Skin of body (tissue), 2 donors: Measurements from ENCODE around the gene XRN2. TPM values are rescaled to one million over a fixed set of nuclear protein-coding genes. Genes with fewer than 3 reads are reported as not detected.
"Not testable (repeated sequence)": the region's sequence is repeated elsewhere in the genome, so short reads cannot be mapped to it uniquely, and the experiment has no call there.

Experiments used
- DNase-seq: peaks from one replicate; lab custom pipeline; 2025; lab: John Stamatoyannopoulos, UW
- total RNA-seq: library from RNA; depleted of rRNA; stranded (reverse); fragments of >200 nt; gene quantifications from one replicate; pipeline ENCODE4 v1.2.3, GENCODE V29; 2014

XRN2 gene
- total RNA-seq, 1 donor from 2014 or later = 45.4 TPM

DNA sequence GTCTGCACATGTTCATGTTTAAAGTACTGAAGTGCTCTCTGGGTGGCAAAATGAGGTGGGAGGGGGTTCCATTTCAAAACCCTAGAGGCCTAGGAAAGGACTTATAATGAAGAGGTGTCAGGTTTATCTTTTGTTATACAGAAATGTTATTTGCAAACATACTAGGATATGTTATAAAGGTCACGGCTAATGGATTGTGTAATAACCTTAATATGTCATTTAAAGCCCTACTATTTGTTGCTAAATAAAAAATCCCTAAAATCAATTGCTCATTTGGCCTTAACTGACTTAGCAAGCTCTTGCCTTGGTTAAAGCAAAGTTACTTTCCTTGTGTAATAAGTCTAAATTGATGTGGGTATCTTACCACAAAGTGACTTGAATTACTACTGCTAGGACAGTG lies 85.4 kb downstream of the XRN2 start:
- DNase-seq = no peak

DNA sequence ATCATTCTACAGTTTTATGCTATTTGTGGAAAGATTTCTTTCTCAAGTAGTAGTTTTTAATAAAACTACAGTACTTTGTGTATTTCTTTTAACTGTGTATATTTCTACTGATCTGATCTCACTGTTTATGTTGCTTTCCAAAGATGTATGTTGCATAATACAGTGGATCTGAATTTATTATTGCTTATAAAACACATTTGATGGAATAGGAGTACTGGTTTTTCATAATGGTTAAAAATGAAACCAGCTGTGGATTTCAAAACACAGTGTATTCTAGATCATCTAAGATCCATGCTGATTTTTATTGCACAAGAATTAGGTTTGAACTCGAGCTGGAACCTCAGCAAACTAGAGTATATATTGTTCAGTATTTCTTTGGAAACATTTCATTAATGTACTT lies 86.2 kb downstream of the XRN2 start:
- no peak for DNase-seq

DNA sequence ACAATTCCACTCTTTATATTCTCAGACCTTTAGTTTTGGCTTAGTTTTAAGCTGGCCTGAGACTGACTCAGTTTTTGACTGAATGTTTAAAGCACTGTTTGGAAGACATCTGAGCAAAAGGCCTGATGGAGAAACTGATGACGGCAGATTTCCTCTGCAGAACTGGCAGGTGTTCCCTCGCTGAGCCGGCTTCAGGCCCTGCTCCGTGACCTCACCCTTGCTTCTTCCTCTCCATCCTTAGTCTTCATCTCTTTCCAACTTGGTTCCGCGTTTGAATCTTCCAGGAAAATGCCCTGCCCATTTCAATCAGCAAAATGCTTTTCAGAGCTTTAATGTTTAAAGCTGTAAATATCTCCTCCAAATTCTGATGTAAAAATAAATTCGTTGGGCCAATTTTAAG lies 87.6 kb downstream of the XRN2 start:
- no peak for DNase-seq

DNA sequence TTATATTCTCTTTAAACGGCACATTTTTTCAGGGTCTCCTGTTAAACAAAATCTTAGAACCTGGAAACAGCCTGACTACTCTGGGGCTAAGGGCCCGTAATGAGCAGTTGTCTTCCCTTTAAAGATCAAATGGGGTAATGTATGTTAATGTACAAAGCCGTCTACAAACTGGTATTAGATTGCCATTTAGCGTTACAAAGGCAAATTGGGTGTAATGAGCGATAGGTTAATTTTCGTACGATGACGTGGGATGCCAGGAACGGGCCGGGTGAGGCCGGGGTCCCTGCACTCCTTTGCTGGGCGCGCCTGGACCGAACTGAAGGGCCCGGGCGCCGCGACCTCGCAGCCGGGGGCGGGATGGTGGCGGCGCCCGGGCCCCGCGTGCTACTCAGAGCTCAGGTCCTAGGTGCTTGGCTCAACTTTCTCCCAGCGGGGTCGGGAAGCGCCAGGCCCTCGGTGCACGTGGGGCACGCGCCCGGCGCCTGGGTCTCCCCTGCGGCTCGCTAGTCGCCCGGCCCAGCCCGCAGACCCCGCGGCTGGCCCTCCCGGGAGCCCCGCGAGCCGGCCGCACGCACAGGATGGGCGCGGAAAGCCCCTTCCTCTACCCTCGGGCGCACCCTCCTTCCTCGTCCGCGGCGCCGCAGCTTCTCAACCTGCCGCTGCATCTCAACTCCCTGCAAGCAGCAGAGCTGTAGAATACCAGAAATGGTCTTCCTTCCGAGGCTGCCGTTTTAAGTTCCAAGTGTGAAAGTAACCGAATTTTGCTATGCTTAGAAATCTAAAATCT lies 88.2 kb downstream of the XRN2 start:
- DNase-seq = no peak

DNA sequence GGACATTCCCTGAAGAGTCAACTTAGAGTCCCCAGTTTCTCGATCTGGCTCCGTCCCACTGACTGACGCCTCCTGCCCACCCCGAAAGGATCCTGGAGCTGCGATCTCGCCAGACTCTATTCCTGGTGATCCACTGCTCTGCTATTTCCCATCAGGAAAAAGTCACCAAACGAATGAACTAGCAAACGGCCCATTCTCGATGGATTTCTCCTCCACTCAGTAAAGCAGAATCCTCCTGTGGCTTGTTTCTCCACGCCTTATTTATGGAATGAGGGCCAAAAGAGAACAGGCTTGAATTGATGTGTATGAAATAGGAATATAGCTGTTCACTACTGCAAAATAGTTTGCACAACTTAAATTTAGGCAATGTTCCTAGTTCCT lies 88.8 kb downstream of the XRN2 start:
- DNase-seq = no peak

DNA sequence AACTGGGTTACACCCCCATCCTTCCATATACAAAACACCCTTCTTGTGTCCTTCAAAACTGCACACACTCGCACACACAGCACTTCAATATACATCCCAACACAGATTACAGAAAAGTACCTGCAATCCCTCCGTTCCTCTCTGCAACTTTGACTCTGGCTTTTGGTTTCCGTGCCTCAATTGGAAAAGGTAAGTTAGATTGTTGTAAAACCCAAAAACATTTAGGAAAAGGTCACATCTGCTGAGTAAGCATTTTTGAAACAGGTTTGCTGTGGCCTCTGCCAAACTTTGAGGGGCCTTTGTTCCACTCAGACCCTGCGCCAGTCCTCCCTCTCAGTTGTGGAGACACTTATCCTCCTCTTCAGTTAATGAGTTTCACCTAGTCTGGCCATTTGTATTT lies 90.0 kb downstream of the XRN2 start:
- DNase-seq = no peak

DNA sequence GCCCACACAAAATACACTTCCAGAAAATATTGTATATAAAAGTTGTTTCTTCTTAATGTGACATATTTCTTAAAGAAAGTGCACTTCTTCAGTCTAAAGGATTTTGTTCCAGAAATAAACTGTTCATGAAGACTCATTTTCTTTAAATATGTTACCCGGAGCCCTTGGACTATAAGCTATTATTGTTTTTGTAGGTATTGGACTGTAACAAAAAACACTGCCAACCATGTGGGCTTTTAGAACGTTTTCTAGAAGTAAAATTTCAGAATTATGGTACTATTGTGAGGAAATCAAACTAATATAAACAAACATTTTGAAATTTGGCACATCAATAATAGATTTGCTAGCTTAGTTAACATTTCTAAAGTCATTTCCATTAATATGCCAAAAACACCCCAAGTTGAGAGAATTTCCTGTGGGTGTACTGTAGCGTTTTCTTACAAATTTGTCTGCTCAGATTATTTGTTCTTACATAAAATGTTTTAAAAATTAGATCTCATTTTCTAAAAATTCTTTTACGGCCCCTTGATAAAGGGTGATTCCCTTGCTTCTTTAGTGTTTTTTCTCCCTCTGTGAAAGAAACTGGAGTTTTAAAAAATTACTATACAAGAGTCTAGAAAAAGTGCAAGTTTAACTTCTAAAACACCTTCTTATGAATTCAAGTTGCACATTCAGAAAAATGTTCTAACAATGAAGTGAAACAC lies 90.8 kb downstream of the XRN2 start:
- no peak for DNase-seq

DNA sequence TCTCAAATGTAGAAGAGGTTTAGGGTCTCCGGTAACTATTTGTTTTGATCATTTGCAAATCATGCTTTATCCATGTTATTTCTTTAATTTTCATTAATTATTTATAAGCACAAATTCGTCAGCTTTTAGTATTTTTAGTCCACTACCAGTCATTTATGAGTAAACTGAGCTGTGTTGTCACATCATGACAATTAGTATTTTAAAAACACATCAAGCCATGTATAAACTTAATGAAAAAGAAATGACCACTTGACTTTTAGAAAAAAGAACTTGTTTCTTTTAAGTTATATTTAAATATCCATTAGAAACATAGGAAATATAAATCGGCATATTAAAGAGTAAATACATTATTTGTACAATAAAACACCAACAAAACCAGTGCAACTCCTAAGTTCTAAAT lies 91.4 kb downstream of the XRN2 start:
- DNase-seq = no peak

DNA sequence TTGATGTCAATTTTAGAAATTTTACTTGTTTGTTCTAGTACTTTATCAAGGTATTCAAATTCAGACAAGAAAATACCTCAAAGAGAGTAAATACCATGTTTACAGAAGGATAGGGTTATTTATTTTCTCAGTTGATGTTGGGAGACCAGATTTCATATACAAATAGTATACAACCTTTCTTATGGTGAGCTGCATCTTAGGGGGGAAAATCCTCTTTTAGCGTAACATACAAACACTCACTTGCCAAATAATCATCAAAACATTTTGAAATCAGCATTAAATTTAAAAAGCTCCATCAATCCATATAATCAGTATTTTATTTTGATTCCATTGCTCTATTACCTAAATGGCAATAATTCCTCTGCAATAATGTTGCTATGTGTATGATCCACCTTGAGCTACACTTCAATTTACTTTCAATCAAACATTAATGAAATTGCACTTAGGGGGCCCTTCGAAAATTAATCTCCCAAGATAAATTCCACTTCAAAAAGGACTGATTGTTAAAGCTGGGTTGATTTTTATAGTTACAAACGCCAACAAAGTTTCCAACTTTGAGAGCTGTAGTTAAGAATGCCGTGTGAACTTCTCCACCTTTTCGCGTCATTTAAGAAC lies 92.0 kb downstream of the XRN2 start:
- DNase-seq = no peak

DNA sequence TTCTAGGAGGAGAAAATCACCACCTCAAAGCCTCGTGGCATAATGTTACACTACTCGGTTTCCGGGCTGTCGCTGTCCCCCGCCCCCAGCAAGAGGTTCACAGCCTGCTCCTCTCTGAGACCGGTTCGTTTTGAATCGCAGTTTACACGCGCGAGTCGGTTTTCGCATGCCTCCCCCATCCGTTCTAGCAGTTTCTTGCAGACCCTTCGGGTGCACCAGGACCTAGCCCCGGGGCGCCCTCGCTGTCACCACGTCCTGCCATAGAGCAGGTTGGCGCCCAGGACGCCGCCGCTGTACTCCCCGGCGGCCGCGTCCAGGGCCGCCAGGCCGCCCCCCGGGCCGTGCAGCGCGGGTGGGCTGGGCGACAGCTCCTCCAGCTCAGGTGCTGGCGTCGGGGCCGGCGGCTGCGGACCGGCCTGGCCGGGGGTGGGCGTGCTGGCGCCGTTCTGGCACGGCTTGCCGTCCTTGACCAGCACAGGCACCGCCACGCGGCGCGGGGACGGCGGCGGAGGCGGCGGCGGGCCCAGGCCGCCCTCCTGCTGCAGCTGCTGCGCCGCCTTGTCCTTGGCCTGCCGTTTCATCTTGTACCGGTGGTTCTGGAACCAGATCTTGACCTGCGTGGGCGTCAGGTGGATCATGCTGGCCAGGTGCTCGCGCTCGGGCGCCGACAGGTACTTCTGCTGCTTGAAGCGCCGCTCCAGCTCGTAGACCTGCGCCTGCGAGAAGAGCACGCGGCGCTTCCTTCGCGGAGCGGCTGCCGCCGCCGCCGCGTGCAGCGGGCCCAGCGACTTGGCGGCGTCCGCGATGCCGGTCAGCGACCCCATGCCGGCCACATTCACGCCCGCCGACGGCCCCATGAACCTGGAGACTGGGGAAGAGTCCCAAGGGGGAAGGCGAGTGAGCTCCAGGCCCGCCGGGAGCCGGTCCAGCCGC lies 92.8 kb downstream of the XRN2 start:
- DNase-seq = no peak

DNA sequence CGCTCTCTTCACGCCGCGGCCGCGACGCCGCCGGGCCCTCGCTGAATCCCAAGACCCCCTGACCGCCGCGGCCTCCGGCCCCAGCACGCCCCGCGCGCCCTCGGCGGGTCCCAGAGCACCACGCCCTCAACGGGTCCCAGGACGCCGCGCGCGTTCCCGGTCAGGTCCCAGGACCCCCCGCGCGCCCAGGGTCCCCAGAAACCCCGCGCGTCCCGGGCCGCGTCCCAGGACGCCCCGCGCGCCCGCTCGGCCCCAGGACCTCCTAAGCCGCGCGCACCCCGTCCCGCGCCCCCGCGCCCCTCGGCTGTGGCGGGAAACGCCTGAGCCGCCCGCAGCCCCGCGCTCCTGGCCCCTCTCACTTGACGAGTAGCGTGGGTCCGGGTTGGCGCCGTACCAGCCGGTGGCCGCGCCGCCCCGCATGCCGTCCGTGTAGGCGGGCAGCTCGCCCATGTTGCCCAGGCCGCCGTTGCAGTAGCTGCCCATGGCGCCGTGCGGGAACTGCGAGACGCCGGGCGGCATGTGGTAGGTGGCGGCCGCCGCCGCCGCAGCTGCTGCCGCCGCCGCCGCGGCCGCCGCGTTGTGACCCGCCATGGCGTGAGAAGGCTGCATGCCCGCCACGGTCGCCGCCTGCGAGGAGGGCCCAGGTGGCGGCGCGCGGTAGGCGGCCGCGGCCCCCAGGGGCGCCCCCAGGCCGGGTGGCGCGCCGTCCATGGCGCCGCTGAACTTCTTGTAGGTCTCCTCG lies 93.6 kb downstream of the XRN2 start:
- DNase-seq = no peak

DNA sequence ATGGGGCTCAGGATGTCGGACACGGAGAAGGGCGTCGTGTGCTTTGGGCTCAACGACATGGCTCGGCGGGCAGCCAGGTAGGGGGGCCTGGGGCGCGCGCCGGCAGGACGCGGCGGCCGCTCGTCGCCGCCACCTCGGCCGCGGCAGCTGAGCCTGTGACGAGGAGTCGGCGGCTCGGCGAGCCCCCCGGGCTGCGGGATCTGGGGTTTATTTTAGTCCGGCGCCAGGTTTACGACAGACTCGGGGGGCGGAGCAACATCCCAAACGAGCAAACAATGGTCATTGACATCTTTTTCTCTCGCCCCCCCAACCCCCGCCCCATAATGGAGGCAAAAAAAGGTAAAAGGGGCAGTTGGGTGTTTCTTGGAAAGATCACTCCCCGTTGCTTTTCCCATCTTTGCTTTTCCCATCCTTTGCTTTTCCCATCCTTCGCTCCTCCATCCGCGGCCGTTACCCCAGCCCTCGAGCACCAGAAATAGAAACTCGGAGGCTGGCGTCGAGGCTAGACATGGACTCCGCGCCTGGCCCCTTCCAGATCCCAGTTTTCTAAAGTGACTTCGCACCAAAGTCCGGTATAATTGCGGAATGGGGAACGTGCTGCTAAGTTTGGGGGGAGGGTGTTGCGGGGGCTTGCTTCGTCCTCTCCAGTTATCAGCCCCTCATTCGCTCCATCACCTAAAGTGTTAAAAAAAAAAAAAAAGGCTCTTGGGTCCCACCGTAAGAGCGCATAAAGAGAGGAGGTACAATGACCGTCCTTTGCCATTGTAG lies 94.4 kb downstream of the XRN2 start, which contains the start of gene NKX2-4:
Gene NKX2-4 (minus strand): TSS at position 186 of the 768 bp plus-strand sequence. CDS start 127 bp downstream, at position 59.
- DNase-seq = no peak

DNA sequence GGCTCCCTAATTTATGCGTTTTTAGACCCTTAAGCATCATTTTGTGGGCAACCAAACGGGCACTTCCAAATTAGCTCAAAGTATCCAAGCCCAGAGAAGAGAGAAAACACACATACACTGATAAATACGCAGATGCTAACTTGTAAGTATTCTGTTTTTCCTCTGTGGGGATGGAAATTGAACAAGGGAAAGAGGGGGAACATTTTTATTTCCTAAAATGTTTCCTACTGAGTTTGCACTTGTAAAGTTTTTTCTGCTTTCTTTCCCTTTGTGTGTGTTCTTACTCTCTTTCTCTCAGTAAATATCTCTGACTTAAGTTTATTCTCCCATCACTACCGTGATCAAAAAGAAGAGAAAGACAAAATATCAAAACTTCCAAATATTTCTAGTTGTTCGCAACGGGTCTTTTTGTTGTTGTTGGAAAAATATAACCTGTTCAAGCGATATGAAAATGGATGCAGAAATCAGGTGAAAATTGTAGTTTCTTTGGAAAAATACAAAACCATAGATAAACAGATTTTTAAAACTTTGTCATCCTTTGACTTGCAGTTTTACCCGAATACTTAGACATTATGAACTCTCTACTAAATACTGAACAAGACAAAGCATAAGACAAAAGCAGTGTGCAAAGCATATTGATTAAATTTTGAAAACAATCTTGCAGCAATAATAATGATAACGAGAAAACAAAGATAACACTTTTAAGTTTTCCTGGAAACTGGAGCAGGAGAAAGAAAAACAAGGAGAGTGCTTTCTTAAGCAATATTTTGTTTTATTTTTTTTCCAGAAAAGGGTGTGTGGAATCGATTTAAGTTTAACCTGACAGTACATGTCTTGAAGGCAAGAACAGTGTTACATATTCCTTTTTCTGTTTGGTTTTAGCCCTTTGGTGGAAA lies 95.2 kb downstream of the XRN2 start:
- no peak for DNase-seq

DNA sequence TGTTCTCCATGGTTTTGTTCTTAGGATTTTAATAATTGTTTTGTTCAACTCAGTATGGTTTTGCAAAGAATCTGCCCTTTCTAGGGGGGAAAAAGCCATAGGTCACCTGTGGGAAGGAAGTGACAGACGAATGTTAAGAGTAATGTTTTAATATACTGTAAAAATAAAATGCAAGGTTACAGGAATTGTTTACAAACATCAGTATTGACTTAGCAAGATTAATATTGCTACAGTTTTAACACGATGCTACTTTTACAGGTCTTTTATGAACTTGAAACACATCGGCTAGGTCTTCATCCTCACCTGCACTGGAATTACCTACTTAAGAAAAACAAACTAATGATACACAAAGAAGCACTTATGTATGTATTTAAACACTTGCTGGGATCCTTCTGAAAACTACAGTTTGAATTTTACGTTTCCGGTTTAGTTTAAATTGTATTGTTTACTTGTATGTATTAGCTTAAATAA lies 95.9 kb downstream of the XRN2 start:
- DNase-seq = no peak

DNA sequence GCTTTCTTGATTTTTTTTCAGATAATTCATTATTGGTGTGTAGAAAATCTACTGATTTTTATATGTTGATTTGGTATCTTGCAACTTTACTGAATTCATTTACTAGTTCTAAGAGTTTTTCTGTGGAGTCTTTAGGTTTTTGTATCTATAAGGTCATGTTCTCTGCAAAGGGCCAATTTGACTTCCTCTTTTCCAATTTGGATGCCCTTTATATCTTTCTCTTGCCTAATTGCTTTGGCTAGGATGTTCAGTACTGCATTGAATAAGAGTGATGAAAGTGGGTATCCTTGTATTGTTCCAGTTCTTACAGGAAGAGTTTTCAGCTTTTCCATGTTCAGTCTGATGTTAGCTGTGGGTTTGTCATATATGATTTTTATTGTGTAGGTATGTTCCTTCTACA lies 108.6 kb downstream of the XRN2 start:
- no peak for DNase-seq

DNA sequence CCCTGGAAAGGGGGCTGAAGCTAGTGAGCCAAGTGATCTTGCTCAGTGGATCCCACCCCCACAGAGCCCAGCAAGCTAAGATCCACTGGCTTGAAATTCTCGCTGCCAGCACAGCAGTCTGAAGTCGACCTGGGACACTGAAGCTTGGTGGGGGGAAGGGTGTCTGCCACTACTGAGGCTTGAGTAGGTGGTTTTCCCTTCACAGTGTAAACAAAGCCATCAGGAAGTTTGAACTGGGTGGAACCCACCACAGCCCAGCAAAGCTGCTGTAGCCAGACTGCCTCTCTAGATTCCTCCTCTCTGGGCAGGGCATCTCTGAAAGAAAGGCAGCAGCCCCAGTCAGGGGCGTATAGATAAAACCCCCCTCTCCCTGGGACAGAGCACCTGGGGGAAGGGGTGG lies 110.9 kb downstream of the XRN2 start:
- DNase-seq = not testable (repeated sequence)

DNA sequence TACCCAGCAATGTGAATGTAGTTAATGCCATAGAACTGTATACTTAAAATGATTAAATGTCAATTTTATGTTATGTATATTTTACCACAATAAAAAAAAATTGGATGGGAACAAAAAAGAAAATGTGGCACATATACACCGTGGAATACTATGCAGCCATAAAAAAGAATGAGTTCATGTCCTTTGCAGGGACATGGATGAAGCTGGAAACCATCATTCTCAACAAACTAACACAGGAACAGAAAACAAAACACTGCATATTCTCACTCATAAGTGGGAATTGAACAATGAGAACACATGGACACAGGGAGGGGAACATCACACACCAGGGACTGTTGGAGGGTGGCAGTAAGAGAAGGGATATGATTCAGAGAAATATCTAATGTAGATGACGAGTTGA lies 116.0 kb downstream of the XRN2 start:
- not testable (repeated sequence) for DNase-seq

DNA sequence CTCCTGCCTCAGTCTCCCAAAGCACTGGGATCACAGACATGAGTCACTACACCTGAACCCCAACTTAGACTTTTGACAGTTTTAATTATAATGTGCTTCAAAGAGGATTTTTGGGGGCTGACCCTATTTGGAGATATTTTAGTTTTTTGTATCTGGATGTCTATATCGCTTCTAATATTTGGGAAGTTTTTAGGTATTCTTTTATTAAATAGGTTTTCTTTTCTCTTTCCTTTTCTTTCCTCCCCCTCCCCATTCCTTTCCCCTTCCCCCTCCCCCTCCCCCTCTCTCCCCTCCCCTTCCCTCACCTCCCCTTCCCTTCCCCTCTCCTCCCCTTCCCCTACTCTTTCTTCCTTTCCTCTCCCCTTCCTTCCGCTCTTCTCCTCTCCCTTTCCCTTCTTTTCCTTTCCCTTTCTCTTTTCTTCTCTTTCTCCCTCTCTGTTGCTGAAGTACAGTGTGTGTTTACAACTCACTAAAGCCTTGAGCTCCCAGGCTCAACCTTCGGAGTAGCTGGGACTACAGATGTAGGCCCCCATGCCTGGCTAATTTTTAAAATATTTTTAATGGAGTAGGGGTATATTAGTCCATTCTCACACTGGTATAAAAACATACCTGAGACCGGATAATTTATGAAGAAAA lies 118.6 kb downstream of the XRN2 start:
- DNase-seq = no peak
